HepG2 (cell line): Measurements from ENCODE around the gene ZFP36L2. TPM values are rescaled to one million over a fixed set of nuclear protein-coding genes. Genes with fewer than 3 reads are reported as not detected.

Experiments
- CBFB ChIP-seq: sonication (generic); formaldehyde crosslinking; IDR thresholded peaks from 2 replicates; pipeline ENCODE4 v1.4.0; 2020; ENCODE audit warnings: missing genetic modification reagents
- HNRNPH1 ChIP-seq: fragments of 200-400 bp; formaldehyde crosslinking; optimal IDR thresholded peaks from 2 replicates; pipeline ENCODE3; 2017; ENCODE audit warnings: mild to moderate bottlenecking, low read depth, low read length
- IRX3 ChIP-seq: sonication (generic); formaldehyde crosslinking; IDR thresholded peaks from 2 replicates; pipeline ENCODE4 v1.8.1; 2023; ENCODE audit warnings: mild to moderate bottlenecking, low read depth, missing genetic modification reagents, borderline replicate concordance
- SIX1 ChIP-seq: sonication (generic); formaldehyde crosslinking; IDR thresholded peaks from 2 replicates; pipeline ENCODE4 v1.4.0; 2020; ENCODE audit warnings: missing genetic modification reagents, borderline replicate concordance
- ZFP36L1 ChIP-seq: sonication (generic); formaldehyde crosslinking; IDR thresholded peaks from 2 replicates; pipeline ENCODE4 v1.8.0; 2022; ENCODE audit warnings: mild to moderate bottlenecking, missing genetic modification reagents, moderate library complexity
- ZNF780A ChIP-seq: sonication (generic); formaldehyde crosslinking; IDR thresholded peaks from 2 replicates; pipeline ENCODE4 v1.8.0; 2022; ENCODE audit warnings: mild to moderate bottlenecking, missing genetic modification reagents, moderate library complexity
- polyA plus RNA-seq, 8 experiments: library from polyadenylated mRNA; depleted of rRNA in 3 of 8; stranded (reverse) in 7 of 8; unstranded in 1 of 8; fragments of >200 nt; fragmentation: Illumina TruSeq in 4 of 8; extraction: Trizol in 4 of 8; gene quantifications; 2 replicates each; pipeline versions ENCODE4 v1.2.1 to v1.2.3, GENCODE V29; 2011 to 2016; ENCODE audit warnings: low read depth in 4 of 8, missing spikeins in 1 of 8, mixed read lengths in 1 of 8; ENCODE audit not compliant: insufficient read depth in 1 of 8
- total RNA-seq, 5 experiments: library from RNA; depleted of rRNA; stranded (reverse); fragments of >200 nt; fragmentation: Illumina TruSeq; extraction: Trizol; gene quantifications; 2 replicates each; pipeline ENCODE4 v1.2.3, GENCODE V29; 2016; ENCODE audit warnings: low read depth in 1 of 5
- TF ChIP-seq, protein P1 (sequence below): IDR thresholded peaks from 2 replicates; pipeline ENCODE4 v1.6.1; 2016; ENCODE audit warnings: missing genetic modification reagents, missing compliant biosample characterization
- TF ChIP-seq, protein P2 (sequence below): sonication (generic); formaldehyde crosslinking; IDR thresholded peaks from 2 replicates; pipeline ENCODE4 v1.8.0; 2022; ENCODE audit warnings: mild to moderate bottlenecking, missing genetic modification reagents
- TF ChIP-seq, protein P3 (sequence below), 2 experiments: fragments of 450-650 bp in 1 of 2; sonication (generic) in 1 of 2; formaldehyde crosslinking in 1 of 2; IDR thresholded peaks; 2 replicates each; pipeline versions ENCODE4 v1.6.1 to v1.8.0; 2016 to 2022; ENCODE audit warnings: antibody characterized with exemption in 1 of 2, mild to moderate bottlenecking in 1 of 2, missing genetic modification reagents in 1 of 2
- TF ChIP-seq, protein P4 (sequence below): sonication (generic); formaldehyde crosslinking; IDR thresholded peaks from 2 replicates; pipeline ENCODE4 v1.9.0; 2021; ENCODE audit warnings: mild to moderate bottlenecking, missing genetic modification reagents

The ZFP36L2 gene
- total and polyA plus RNA-seq, 2 of the 13 experiments (the other 11 are each of a cell fraction or from before 2014, with no cell fraction given) = 11.2 to 21.8 TPM

DNA sequence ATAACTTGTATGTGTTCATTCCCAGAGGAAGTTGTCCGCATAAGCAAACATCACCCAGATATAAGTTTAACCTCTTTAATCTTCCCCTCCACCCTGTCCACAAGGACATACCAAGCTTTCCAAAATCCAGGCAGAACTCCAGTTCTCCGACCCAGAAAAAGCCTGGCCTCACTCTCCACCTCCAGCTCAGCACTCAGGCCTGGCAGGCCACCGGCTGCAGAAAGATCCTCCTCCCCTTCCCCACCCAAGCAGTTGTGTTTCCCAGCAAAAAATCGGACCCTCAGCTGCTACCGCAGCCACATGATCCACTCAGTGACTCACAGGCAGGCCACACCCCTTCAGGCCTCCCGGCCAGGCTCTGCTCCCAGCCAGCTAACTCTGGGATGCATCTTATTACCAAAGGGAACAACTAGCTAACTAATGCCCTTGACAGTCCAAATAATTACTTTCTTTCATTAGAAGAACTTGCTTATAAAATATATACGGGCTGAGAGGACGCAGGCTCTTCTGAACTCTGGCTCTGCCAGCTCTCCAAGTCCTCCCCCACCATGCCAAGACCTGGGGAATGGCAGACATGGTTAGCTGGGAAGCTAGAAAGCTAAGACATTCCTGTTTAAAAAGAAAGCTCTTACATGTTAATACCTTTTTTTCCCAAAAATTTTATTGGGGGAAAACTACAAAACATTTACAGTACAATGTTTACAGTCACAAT lies 4.5 kb downstream of the ZFP36L2 start (continued):
- TF ChIP-seq SIX1 (CRISPR knock-in tag) (no peak), ZNF780A (no peak), IRX3 (CRISPR knock-in tag) (no peak), HNRNPH1 (peak; percentile 96), CBFB (CRISPR knock-in tag) (peak; percentile 28; the same call in 1 of the 2 replicates), ZFP36L1 (CRISPR knock-in tag) (0 out of 2 replicates have a peak, but pooled peaks have one; percentile 63)
- TF ChIP-seq, protein P1, sequence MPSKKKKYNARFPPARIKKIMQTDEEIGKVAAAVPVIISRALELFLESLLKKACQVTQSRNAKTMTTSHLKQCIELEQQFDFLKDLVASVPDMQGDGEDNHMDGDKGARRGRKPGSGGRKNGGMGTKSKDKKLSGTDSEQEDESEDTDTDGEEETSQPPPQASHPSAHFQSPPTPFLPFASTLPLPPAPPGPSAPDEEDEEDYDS (CRISPR knock-in tag) = peak; percentile 78; the same call in 1 of the 2 replicates
- TF ChIP-seq, protein P2, sequence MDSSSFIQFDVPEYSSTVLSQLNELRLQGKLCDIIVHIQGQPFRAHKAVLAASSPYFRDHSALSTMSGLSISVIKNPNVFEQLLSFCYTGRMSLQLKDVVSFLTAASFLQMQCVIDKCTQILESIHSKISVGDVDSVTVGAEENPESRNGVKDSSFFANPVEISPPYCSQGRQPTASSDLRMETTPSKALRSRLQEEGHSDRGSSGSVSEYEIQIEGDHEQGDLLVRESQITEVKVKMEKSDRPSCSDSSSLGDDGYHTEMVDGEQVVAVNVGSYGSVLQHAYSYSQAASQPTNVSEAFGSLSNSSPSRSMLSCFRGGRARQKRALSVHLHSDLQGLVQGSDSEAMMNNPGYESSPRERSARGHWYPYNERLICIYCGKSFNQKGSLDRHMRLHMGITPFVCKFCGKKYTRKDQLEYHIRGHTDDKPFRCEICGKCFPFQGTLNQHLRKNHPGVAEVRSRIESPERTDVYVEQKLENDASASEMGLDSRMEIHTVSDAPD (CRISPR knock-in tag) = no peak
- TF ChIP-seq, protein P3, sequence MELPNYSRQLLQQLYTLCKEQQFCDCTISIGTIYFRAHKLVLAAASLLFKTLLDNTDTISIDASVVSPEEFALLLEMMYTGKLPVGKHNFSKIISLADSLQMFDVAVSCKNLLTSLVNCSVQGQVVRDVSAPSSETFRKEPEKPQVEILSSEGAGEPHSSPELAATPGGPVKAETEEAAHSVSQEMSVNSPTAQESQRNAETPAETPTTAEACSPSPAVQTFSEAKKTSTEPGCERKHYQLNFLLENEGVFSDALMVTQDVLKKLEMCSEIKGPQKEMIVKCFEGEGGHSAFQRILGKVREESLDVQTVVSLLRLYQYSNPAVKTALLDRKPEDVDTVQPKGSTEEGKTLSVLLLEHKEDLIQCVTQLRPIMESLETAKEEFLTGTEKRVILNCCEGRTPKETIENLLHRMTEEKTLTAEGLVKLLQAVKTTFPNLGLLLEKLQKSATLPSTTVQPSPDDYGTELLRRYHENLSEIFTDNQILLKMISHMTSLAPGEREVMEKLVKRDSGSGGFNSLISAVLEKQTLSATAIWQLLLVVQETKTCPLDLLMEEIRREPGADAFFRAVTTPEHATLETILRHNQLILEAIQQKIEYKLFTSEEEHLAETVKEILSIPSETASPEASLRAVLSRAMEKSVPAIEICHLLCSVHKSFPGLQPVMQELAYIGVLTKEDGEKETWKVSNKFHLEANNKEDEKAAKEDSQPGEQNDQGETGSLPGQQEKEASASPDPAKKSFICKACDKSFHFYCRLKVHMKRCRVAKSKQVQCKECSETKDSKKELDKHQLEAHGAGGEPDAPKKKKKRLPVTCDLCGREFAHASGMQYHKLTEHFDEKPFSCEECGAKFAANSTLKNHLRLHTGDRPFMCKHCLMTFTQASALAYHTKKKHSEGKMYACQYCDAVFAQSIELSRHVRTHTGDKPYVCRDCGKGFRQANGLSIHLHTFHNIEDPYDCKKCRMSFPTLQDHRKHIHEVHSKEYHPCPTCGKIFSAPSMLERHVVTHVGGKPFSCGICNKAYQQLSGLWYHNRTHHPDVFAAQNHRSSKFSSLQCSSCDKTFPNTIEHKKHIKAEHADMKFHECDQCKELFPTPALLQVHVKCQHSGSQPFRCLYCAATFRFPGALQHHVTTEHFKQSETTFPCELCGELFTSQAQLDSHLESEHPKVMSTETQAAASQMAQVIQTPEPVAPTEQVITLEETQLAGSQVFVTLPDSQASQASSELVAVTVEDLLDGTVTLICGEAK (IDR thresholded peaks at IDR 0.05) = no peak
- TF ChIP-seq, protein P3 (CRISPR knock-in tag; IDR thresholded peaks at IDR 0.05) = no peak
- TF ChIP-seq, protein P4, sequence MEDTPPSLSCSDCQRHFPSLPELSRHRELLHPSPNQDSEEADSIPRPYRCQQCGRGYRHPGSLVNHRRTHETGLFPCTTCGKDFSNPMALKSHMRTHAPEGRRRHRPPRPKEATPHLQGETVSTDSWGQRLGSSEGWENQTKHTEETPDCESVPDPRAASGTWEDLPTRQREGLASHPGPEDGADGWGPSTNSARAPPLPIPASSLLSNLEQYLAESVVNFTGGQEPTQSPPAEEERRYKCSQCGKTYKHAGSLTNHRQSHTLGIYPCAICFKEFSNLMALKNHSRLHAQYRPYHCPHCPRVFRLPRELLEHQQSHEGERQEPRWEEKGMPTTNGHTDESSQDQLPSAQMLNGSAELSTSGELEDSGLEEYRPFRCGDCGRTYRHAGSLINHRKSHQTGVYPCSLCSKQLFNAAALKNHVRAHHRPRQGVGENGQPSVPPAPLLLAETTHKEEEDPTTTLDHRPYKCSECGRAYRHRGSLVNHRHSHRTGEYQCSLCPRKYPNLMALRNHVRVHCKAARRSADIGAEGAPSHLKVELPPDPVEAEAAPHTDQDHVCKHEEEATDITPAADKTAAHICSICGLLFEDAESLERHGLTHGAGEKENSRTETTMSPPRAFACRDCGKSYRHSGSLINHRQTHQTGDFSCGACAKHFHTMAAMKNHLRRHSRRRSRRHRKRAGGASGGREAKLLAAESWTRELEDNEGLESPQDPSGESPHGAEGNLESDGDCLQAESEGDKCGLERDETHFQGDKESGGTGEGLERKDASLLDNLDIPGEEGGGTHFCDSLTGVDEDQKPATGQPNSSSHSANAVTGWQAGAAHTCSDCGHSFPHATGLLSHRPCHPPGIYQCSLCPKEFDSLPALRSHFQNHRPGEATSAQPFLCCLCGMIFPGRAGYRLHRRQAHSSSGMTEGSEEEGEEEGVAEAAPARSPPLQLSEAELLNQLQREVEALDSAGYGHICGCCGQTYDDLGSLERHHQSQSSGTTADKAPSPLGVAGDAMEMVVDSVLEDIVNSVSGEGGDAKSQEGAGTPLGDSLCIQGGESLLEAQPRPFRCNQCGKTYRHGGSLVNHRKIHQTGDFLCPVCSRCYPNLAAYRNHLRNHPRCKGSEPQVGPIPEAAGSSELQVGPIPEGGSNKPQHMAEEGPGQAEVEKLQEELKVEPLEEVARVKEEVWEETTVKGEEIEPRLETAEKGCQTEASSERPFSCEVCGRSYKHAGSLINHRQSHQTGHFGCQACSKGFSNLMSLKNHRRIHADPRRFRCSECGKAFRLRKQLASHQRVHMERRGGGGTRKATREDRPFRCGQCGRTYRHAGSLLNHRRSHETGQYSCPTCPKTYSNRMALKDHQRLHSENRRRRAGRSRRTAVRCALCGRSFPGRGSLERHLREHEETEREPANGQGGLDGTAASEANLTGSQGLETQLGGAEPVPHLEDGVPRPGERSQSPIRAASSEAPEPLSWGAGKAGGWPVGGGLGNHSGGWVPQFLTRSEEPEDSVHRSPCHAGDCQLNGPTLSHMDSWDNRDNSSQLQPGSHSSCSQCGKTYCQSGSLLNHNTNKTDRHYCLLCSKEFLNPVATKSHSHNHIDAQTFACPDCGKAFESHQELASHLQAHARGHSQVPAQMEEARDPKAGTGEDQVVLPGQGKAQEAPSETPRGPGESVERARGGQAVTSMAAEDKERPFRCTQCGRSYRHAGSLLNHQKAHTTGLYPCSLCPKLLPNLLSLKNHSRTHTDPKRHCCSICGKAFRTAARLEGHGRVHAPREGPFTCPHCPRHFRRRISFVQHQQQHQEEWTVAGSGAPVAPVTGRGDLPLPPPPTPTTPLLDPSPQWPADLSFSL (CRISPR knock-in tag) = 0 out of 2 replicates have a peak, but pooled peaks have one; percentile 48
